HCT116 (cell line): ENCODE results near the gene LPCAT2. TPM values are rescaled to one million over a fixed set of nuclear protein-coding genes. Genes with fewer than 3 reads are reported as not detected.

Experiments
- ATAC-seq: fragments of 200-7000 bp; cut with Tn5 transposase; 2 replicates; pipeline ENCODE4 v1.9.1; 2020; ENCODE audit warnings: mild to moderate bottlenecking, moderate library complexity
- BruUV-seq: library from RNA; stranded (reverse); fragments of 400-500 nt; replicated peaks from 2 replicates; lab custom pipeline; 2021; lab: Mats Ljungman, UMichigan
- CTCF ChIA-PET: fragments of 300-600 bp; sonication (Branson Sonifier 250); formaldehyde crosslinking; loops from one replicate; lab custom pipeline; 2021; ENCODE audit warnings: antibody characterized with exemption; lab: Charles Lee
- POLR2A ChIA-PET: fragments of 300-600, 350-600 bp; sonication (Branson Sonifier 250); formaldehyde crosslinking; loops from one replicate; lab custom pipeline; 2021; ENCODE audit warnings: antibody characterized with exemption; lab: Charles Lee
- RAD21 ChIA-PET, 2 experiments: fragments of 300-600 bp; sonication (Branson Sonifier 250); formaldehyde crosslinking; loops; one replicate each; lab custom pipeline; 2023; ENCODE audit warnings: low total read pairs in 2 of 2; ENCODE audit not compliant: uncharacterized antibody in 2 of 2, unreplicated experiment in 2 of 2, low non-redundant PET in 1 of 2; lab: Charles Lee
- DNase-seq: peaks from one replicate; pipeline ENCODE4 v3.0.0-alpha.2; 2010; ENCODE audit warnings: low read depth, low spot score
- H2AFZ ChIP-seq: fragments of 200-600 bp; shearing (Covaris generic), sonication (generic); 2 replicates; pipeline ENCODE4 v1.6.1; 2017; ENCODE audit warnings: low read depth, mixed run types, mixed read lengths, antibody characterized with exemption, low read length; ENCODE audit not compliant: poor library complexity, severe bottlenecking
- H3K27ac ChIP-seq: 2 replicates; pipeline ENCODE4 v1.5.1; 2012; ENCODE audit warnings: low read depth, low read length
- H3K27me3 ChIP-seq: fragments of 200-600 bp; sonication (generic); 2 replicates; pipeline ENCODE4 v1.6.1; 2016; ENCODE audit warnings: mixed run types, low read length, mixed read lengths; ENCODE audit not compliant: insufficient read depth
- H3K36me3 ChIP-seq, 2 experiments: fragments of 200-500 bp in 1 of 2; fragments of 200-600 bp in 1 of 2; sonication (Bioruptor generic) in 1 of 2; sonication (generic) in 1 of 2; 2 replicates each; pipeline versions ENCODE4 v1.5.1 to v1.6.1; 2014 to 2016; ENCODE audit warnings: low read length in 2 of 2, inconsistent platforms in 1 of 2, mixed read lengths in 1 of 2, mixed run types in 1 of 2; ENCODE audit not compliant: insufficient read depth in 2 of 2, control insufficient read depth in 1 of 2
- H3K4me1 ChIP-seq, 2 experiments: fragments of 200-600 bp in 1 of 2; sonication (generic) in 1 of 2; 2 replicates each; pipeline versions ENCODE4 v1.5.1 to v1.6.1; 2012 to 2017; ENCODE audit warnings: low read length in 2 of 2, inconsistent platforms in 1 of 2, mild to moderate bottlenecking in 1 of 2, mixed read lengths in 1 of 2, mixed run types in 1 of 2, moderate library complexity in 1 of 2; ENCODE audit not compliant: insufficient read depth in 2 of 2, control insufficient read depth in 1 of 2
- H3K4me2 ChIP-seq: fragments of 200-600 bp; sonication (generic); 2 replicates; pipeline ENCODE4 v1.6.1; 2017; ENCODE audit warnings: mixed run types, low read length, mixed read lengths
- H3K4me3 ChIP-seq, 2 experiments: fragments of 200-600 bp in 1 of 2; sonication (generic) in 1 of 2; replicated peaks in 1 of 2; 2 replicates each; pipeline ENCODE4 v1.5.1; 2011 to 2016; ENCODE audit warnings: low read length in 2 of 2, control low read depth in 1 of 2, low read depth in 1 of 2, mild to moderate bottlenecking in 1 of 2, mixed read lengths in 1 of 2, mixed run types in 1 of 2
- H3K79me2 ChIP-seq: fragments of 200-600 bp; sonication (generic); 2 replicates; pipeline ENCODE4 v1.6.1; 2017; ENCODE audit warnings: mild to moderate bottlenecking, mixed run types, low read length, moderate library complexity, mixed read lengths; ENCODE audit not compliant: insufficient read depth
- H3K9ac ChIP-seq: fragments of 200-600 bp; sonication (generic); 2 replicates; pipeline ENCODE4 v1.6.1; 2016; ENCODE audit warnings: low read length, mixed read lengths
- H3K9me2 ChIP-seq: fragments of 200-600 bp; sonication (generic), shearing (Covaris generic); 2 replicates; pipeline ENCODE4 v1.6.1; 2017; ENCODE audit warnings: mixed run types, mild to moderate bottlenecking, moderate library complexity; ENCODE audit not compliant: insufficient read depth
- H3K9me3 ChIP-seq, 2 experiments: fragments of 200-500 bp in 1 of 2; fragments of 200-600 bp in 1 of 2; sonication (Bioruptor generic) in 1 of 2; sonication (generic) in 1 of 2; 2 replicates each; pipeline ENCODE4 v1.6.1; 2014 to 2017; ENCODE audit warnings: low read length in 2 of 2, mixed read lengths in 2 of 2, inconsistent platforms in 1 of 2, low read depth in 1 of 2, mild to moderate bottlenecking in 1 of 2, mixed run types in 1 of 2, moderate library complexity in 1 of 2; ENCODE audit not compliant: control insufficient read depth in 1 of 2, insufficient read depth in 1 of 2
- H4K20me1 ChIP-seq: fragments of 200-600 bp; sonication (generic), shearing (Covaris generic); 2 replicates; pipeline ENCODE4 v1.6.1; 2017; ENCODE audit warnings: mixed run types, mild to moderate bottlenecking, moderate library complexity; ENCODE audit not compliant: insufficient read depth
- CEBPB ChIP-seq: IDR thresholded peaks from 2 replicates; pipeline ENCODE4 v1.6.1; 2012; ENCODE audit warnings: low read depth
- FOSL1 ChIP-seq: IDR thresholded peaks from 2 replicates; pipeline ENCODE4 v1.6.1; 2012; ENCODE audit warnings: low read depth
- POLR2A ChIP-seq: IDR thresholded peaks from 2 replicates; pipeline ENCODE4 v1.7.0; 2011; ENCODE audit warnings: borderline replicate concordance; ENCODE audit not compliant: insufficient read depth, insufficient read length; ENCODE audit errors: extremely low read depth
- POLR2AphosphoS5 ChIP-seq: IDR thresholded peaks from 2 replicates; pipeline ENCODE4 v1.6.1; 2011; ENCODE audit warnings: mild to moderate bottlenecking, low read depth, low read length, moderate library complexity
- SP1 ChIP-seq: IDR thresholded peaks from 2 replicates; pipeline ENCODE4 v1.6.1; 2012; ENCODE audit warnings: low read depth
- SRF ChIP-seq: IDR thresholded peaks from 2 replicates; pipeline ENCODE4 v1.6.1; 2012; ENCODE audit warnings: low read depth
- intact Hi-C: fragments of 100-400 bp; cut with micrococcal nuclease; formaldehyde crosslinking; loops from 2 replicates; pipeline ENCODE4 v1.10.0; 2022
- total RNA-seq: library from RNA; stranded (reverse); gene quantifications from one replicate; pipeline ENCODE4 v1.2.1, GENCODE V29; 2021; ENCODE audit not compliant: unreplicated experiment
- TF ChIP-seq, protein P1 (sequence below): IDR thresholded peaks from 2 replicates; pipeline ENCODE4 v1.6.1; 2012
- TF ChIP-seq, protein P2 (sequence below): IDR thresholded peaks from 2 replicates; pipeline ENCODE4 v1.6.1; 2012; ENCODE audit warnings: low read depth

The LPCAT2 gene
- total RNA-seq, 1 experiment from 2014 or later, result 13.1 TPM

DNA sequence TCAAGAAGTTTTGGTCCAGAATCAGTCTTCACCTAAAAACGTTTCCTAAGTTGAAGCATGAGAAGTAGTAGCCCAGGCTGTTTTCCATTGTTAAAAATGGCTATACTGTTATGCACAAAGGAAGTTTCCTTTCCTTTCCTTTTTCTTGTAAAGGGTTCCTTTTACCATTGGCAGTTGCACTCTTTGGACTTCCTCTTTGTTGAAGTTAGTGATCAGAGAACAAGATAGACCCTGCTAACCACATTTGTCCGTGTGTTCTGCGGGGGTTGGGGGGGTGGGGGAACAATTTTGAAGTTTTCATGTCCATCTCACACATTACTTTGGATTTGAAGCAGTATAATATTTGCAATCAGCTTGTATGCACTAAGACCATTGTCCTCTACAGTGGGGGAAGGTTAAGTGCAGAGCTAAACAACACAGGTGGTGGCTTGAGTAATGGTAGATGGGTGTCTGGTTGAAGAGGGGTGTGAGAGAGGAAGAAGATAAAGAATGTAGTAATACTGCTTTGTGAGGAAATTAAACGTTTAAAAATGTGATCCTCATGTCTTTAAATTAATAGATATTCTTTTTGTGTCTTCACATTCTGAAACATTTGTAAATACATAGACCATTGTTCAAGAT, 1.4 kb downstream of the LPCAT2 start:
- no peak for ATAC-seq
- H3K79me2 ChIP-seq, result 0 out of 2 replicates have a peak, but pooled peaks cover 2% of the 10 kb centered on the region
- no peak for TF ChIP-seq FOSL1
- no peak for TF ChIP-seq POLR2AphosphoS5
- no peak for TF ChIP-seq SP1
- TF ChIP-seq POLR2A, result no peak
- TF ChIP-seq CEBPB, result no peak
- TF ChIP-seq SRF, result no peak
- TF ChIP-seq, protein P1, sequence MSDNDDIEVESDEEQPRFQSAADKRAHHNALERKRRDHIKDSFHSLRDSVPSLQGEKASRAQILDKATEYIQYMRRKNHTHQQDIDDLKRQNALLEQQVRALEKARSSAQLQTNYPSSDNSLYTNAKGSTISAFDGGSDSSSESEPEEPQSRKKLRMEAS, result no peak
- TF ChIP-seq, protein P2, sequence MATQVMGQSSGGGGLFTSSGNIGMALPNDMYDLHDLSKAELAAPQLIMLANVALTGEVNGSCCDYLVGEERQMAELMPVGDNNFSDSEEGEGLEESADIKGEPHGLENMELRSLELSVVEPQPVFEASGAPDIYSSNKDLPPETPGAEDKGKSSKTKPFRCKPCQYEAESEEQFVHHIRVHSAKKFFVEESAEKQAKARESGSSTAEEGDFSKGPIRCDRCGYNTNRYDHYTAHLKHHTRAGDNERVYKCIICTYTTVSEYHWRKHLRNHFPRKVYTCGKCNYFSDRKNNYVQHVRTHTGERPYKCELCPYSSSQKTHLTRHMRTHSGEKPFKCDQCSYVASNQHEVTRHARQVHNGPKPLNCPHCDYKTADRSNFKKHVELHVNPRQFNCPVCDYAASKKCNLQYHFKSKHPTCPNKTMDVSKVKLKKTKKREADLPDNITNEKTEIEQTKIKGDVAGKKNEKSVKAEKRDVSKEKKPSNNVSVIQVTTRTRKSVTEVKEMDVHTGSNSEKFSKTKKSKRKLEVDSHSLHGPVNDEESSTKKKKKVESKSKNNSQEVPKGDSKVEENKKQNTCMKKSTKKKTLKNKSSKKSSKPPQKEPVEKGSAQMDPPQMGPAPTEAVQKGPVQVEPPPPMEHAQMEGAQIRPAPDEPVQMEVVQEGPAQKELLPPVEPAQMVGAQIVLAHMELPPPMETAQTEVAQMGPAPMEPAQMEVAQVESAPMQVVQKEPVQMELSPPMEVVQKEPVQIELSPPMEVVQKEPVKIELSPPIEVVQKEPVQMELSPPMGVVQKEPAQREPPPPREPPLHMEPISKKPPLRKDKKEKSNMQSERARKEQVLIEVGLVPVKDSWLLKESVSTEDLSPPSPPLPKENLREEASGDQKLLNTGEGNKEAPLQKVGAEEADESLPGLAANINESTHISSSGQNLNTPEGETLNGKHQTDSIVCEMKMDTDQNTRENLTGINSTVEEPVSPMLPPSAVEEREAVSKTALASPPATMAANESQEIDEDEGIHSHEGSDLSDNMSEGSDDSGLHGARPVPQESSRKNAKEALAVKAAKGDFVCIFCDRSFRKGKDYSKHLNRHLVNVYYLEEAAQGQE, result no peak
- TF ChIP-seq, all 23 proteins: peak for 0
- intact Hi-C loops, result loop anchor here (10.0 kb wide), 1 partner anchor 215 kb away; no protein-coding TSS in a partner anchor
- peak overlapping the region in 1 of 2 experiments; percentile 84; a peak in 2 of 4 replicates for H3K4me3 ChIP-seq
- BruUV-seq, result no TSS peak
- ChIA-PET CTCF (no interaction called here), POLR2A (no interaction called here), RAD21 (no interaction called here)
- no peaks in the 10 kb centered on the region for H3K9me2 ChIP-seq
- no peaks in the 10 kb centered on the region for H3K36me3 ChIP-seq
- no peak for DNase-seq
- no peak overlapping the region for H3K9ac ChIP-seq
- no peaks in the 10 kb centered on the region for H4K20me1 ChIP-seq
- H3K4me1 ChIP-seq, result peaks cover 3 to 15% of the 10 kb centered on the region in 2 experiments; a peak in 3 of 4 replicates
- peaks cover 5 to 7% of the 10 kb centered on the region in 2 experiments; a peak in 3 of 4 replicates for H3K9me3 ChIP-seq
- no peak overlapping the region for H2AFZ ChIP-seq
- no peak overlapping the region for H3K27ac ChIP-seq
- H3K27me3 ChIP-seq, result no peaks in the 10 kb centered on the region
- peak overlapping the region; percentile 95 for H3K4me2 ChIP-seq
